ENCODE results near the gene PVRIG.

GRCh38 chr7:100248483-100248882 is 28.7 kb downstream of the PVRIG start:
- TF ChIP-seq POLR2AphosphoS5 (IDR thresholded peaks at IDR 0.05; ENCODE audit: low read depth, low read length) (no peak), POLR2A (IDR thresholded peaks at IDR 0.05; ENCODE audit: low read depth, low read length) (no peak), SPI1 (IDR thresholded peaks at IDR 0.05; ENCODE audit: low read depth, low read length) (no peak)

All from GM12891 (cell line).